Right kidney (tissue), 9 donors: ENCODE measurements around the gene ADNP.
A peak's percentile ranks its signal among the peaks of the same experiment; 100 is the strongest.
"Not testable (repeated sequence)": the region's sequence is repeated elsewhere in the genome, so short reads cannot be mapped to it uniquely, and the experiment has no call there.

Source experiments
- DNase-seq: peaks from one replicate; pipeline ENCODE4 v3.0.0-alpha.2; 2016
- long read RNA-seq, 8 donors: transcript quantifications; one replicate each; lab custom pipeline, GENCODE V29; 2026

Gene ADNP
- long read RNA-seq, donor 1, full-length matches to known transcripts: 12 of 12 reads
- long read RNA-seq, donor 1, partial matches to known transcripts: 0 of 12 reads
- long read RNA-seq, donor 1, other reads (novel, unspliced or antisense): 0 of 12 reads
- long read RNA-seq, donor 2, full-length matches to known transcripts: 11 of 11 reads
- long read RNA-seq, donor 2, partial matches to known transcripts: 0 of 11 reads
- long read RNA-seq, donor 2, other reads (novel, unspliced or antisense): 0 of 11 reads
- long read RNA-seq, donor 3, full-length matches to known transcripts: 6 of 11 reads
- long read RNA-seq, donor 3, partial matches to known transcripts: 5 of 11 reads
- long read RNA-seq, donor 3, other reads (novel, unspliced or antisense): 0 of 11 reads
- long read RNA-seq, donor 4, full-length matches to known transcripts: 19 of 19 reads
- long read RNA-seq, donor 4, partial matches to known transcripts: 0 of 19 reads
- long read RNA-seq, donor 4, other reads (novel, unspliced or antisense): 0 of 19 reads
- long read RNA-seq, donor 5, full-length matches to known transcripts: 21 of 21 reads
- long read RNA-seq, donor 5, partial matches to known transcripts: 0 of 21 reads
- long read RNA-seq, donor 5, other reads (novel, unspliced or antisense): 0 of 21 reads
- long read RNA-seq, donor 6, full-length matches to known transcripts: 26 of 26 reads
- long read RNA-seq, donor 6, partial matches to known transcripts: 0 of 26 reads
- long read RNA-seq, donor 6, other reads (novel, unspliced or antisense): 0 of 26 reads
- long read RNA-seq, donor 7, full-length matches to known transcripts: 35 of 35 reads
- long read RNA-seq, donor 7, partial matches to known transcripts: 0 of 35 reads
- long read RNA-seq, donor 7, other reads (novel, unspliced or antisense): 0 of 35 reads
- long read RNA-seq, donor 8, full-length matches to known transcripts: 18 of 18 reads
- long read RNA-seq, donor 8, partial matches to known transcripts: 0 of 18 reads
- long read RNA-seq, donor 8, other reads (novel, unspliced or antisense): 0 of 18 reads

DNA sequence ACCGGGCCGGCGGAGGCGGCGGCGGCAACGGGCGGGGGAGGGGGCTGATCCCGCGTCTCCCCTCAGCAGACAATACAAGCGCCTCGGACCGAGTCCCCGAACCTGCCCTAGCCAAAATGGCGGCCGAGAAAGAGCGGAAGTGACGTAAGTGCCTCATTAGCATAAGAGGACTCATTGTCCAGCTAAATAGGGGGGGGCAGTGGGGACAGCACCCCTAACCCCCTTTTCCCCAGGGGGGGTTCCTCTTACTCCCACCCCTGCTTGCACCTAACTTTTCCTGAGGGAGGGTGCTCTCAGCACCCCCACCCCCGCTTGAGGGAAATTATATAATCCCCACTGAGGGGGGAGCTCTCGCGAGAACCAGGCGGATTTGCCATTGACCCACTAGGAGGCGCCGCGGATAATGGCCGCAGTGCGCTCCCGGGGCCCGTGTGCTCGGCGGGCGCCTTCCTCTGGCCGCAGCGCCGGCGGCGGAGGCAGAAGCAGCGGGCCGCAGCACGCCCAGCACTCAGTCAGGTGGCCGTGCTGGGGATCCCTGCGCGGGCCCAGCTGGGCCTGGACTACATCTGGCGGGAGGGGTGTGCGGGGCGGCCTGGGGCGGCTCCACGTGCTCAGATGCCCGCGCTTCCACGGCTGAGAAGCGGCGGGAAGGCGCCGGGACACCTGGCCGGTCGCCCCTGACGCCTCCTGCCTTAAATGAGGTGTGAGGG is at the start of gene ADNP:
ADNP (minus strand) TSS at position 132 of the 710 bp plus-strand sequence. CDS start 27,441 bp downstream, outside the sequence.
- peak; percentile 99 for DNase-seq

GRCh38 chr20:50980071-50980681 is 48.9 kb upstream of the ADNP start:
- no peak for DNase-seq

GRCh38 chr20:50978533-50978932 is 47.3 kb upstream of the ADNP start:
- DNase-seq: not testable (repeated sequence)

- no peak for DNase-seq
Observed at GRCh38 chr20:50977066-50978021, 46.1 kb upstream of the ADNP start.

GRCh38 chr20:50975701-50976330 is 44.6 kb upstream of the ADNP start:
- DNase-seq: no peak

DNA sequence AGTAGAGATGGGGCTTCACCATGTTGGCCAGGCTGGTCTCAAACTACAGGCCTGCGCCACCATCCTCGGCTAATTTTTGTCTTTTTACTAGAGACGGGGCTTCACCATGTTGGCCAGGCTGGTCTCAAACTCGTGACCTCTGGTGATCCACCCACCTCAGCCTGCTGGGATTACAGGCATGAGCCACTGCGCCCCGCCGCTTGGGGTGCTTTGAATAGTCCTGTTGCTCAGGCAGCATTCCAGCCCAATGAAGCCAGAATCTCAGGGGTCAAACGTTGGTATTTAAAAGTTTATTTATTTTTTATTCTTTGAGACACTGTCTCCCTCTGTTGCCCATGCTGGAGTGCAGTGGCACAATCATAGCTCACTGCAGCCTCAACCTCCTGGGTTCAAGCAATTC is 38.7 kb upstream of the ADNP start:
- no peak for DNase-seq

DNA sequence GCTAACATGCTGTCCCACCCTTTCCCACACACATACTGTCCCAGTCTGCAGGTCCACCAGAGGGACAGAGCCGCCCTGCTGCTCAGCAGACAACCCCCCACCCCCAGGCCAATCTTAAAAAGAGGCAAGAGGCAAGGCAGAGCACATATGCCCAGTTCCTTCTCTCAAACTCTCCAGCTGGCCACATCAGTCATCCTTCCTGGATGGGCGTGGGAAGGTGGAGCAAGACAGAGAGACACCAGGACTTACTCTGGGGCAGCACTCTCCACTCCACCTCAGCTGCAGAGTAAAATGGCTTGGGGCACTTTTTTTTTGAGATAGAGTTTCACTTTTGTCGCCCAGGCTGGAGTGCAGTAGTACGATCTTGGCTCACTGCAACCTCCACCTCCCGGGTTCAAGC is 38.2 kb upstream of the ADNP start:
- DNase-seq: no peak

DNA sequence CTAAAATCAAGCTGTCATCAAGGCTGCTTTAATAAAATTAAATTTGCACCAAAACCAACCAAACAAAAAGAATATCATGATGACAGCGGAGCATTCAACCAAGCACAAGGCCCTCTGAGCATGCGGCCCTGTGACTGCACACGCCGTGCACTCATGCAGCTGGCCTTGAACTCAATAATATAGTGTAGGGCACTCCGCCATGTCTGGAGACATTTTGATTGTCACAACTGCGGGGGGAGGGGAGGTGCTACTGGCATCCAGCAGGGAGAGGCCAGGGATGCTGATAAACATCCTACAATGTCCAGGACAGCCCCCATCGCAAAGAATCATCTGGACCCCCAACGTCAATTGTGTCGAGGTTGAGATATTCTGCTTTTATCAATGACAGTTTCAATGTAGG is 37.1 kb upstream of the ADNP start:
- DNase-seq: no peak

- peak; percentile 28 for DNase-seq
Observed at GRCh38 chr20:50967586-50967985, 36.3 kb upstream of the ADNP start.

DNA sequence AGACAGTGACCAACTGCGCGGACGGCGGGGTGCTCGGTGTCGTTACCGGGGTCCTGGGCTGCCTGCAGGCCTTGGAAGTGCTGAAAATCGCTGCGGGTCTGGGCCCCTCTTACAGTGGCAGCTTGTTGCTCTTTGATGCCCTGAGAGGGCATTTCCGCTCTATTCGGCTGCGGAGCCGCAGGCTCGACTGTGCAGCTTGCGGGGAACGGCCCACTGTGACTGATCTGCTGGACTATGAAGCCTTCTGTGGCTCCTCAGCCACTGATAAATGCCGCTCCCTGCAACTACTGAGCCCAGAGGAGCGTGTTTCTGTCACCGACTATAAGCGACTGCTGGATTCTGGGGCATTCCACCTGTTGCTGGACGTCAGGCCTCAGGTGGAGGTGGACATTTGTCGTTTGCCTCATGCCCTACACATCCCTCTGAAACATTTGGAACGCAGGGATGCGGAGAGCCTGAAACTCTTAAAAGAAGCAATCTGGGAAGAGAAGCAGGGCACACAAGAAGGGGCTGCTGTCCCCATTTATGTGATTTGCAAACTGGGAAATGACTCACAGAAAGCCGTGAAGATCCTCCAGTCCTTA is 28.4 kb upstream of the ADNP start:
- DNase-seq: no peak

- peak; percentile 96 for DNase-seq
Observed at GRCh38 chr20:50958615-50959542, 27.6 kb upstream of the ADNP start, which contains the start of gene MOCS3. Gene MOCS3, plus strand, starts transcription at chr20:50958818. Its CDS starts 25 bp downstream, at chr20:50958843.

GRCh38 chr20:50957798-50958614 is 26.8 kb upstream of the ADNP start, which contains the start of gene DPM1:
Gene DPM1, minus strand, starts transcription at chr20:50958532. Its CDS starts 9 bp downstream, at chr20:50958523.
- DNase-seq: peak; percentile 95

GRCh38 chr20:50957276-50957675 is 26.0 kb upstream of the ADNP start:
- no peak for DNase-seq

GRCh38 chr20:50953821-50954220 is 22.6 kb upstream of the ADNP start:
- no peak for DNase-seq

- DNase-seq: no peak
Observed at GRCh38 chr20:50953196-50953595, 22.0 kb upstream of the ADNP start.

DNA sequence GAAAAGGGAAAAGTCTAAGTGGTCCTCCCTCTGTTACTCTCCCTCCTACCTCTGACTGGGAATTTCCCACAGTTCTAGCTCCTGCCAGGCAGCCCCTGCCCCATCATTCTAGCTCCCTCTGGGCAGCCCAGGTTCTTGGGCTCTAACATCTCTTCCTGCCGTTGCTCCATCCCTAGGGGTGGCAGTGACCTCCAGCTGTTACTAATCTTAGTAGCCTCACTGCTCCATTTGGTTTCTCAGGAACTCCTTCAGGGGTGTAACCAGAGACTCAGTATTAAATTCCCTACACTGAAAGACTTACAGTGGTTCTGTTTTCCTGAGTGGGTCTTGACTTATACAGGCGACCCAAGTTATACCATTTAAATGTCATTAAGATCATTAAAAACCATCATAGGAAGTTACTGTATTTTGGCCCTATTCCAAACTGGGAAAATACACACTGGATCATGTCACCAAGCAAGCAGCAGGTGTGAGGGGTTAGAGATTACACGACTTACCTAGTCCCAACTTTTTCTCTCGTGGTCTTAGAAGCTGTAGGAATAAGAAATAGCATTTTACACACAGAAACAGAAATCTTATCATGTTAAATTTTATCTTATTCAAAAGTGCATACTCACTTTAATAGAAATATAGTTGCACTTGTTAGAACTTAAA is 17.0 kb upstream of the ADNP start:
- DNase-seq: no peak

DNA sequence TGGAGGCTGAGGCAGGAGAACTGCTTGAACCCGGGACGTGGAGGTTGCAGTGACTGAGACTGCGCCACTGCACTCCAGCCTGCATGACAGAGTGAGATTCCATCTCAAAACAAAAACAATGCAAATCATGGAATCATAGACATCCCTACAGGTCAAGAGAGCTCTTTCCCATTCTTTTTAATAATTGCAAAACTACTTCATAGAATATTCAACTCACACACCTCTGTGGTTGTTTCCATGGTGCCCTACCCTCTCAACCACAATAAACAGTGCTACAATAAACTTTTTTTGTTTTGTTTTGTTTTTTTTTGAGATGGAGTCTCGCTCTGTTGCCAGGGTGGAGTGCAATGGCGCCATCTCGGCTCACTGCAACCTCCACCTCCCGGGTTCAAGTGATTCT is 11.8 kb upstream of the ADNP start:
- no peak for DNase-seq
